ENCODE results near the gene TMEM132E. TPM values are rescaled to one million over a fixed set of nuclear protein-coding genes. Genes with fewer than 3 reads are reported as not detected.

Gene TMEM132E
- total and polyA plus RNA-seq, 2 of the 8 experiments (the other 6 are each of a cell fraction or from before 2014, with no cell fraction given) = 0.45 to 0.60 TPM

DNA sequence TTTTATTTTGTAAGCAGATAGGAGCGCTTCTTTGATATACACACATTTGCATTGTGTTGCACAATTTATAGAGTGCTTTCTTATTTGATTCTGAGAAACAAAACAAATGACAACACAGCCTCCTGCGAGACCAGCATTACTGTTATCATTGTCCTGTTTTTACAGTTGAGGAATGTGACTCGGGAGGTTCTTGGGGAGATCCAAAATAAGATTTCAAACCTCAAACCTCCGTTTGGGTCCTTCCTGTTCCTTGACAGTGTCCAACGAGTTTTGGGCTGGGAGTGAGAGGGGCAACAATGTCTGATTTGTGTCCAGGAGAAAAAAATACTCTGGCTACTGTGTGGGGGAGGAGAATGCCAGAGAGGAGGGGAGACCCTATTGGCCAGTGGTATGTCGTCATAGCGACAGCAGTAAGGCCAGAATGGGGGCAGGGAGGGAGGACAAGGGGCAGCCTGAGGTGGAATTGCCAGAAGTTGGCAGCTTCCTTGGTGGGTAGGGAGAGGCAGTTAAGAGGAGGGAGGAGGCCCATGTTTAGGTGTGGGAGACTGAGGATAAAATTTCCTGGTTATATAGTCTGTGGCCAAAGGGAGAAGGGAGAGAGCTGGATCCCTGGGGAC is 45.5 kb downstream of the TMEM132E start:
- Histone ChIP-seq H3K9ac (replicated peaks in 1 of 4; ENCODE audit: extremely low read depth in 1 of 4, low read depth in 3 of 4, low read length in 3 of 4) (no peak overlapping the region), H3K18ac (ENCODE audit: extremely low read depth, low read length) (no peak overlapping the region; the same call in 1 of the 2 replicates), H2BK15ac (ENCODE audit: low read length) (no peak overlapping the region; the same call in 1 of the 2 replicates), H4K5ac (ENCODE audit: insufficient read length, low read depth, low read length) (no peak overlapping the region), H2BK120ac (replicated peaks; ENCODE audit: low read depth, low read length) (no peak overlapping the region), H4K91ac (replicated peaks; ENCODE audit: insufficient read length, low read length) (no peak overlapping the region), H4K20me1 (replicated peaks in 1 of 2; ENCODE audit: control insufficient read depth in 1 of 2, insufficient read depth in 2 of 2, low read length in 2 of 2) (no peaks in the 10 kb centered on the region), H2AK5ac (ENCODE audit: low read depth, low read length) (no peak overlapping the region), H3K27ac (ENCODE audit: low read depth, low read length) (no peak overlapping the region), H3K36me3 (ENCODE audit: control insufficient read depth in 2 of 4, insufficient read depth in 4 of 4, low read length in 3 of 4) (no peaks in the 10 kb centered on the region), H2BK12ac (ENCODE audit: low read depth, low read length) (no peak overlapping the region), H3K56ac (replicated peaks; ENCODE audit: insufficient read length, low read depth, low read length) (no peak overlapping the region), H2AFZ (ENCODE audit: low read length) (no peak overlapping the region), H3K27me3 (replicated peaks in 1 of 4; ENCODE audit: control insufficient read depth in 3 of 4, extremely low read depth in 1 of 4, insufficient read depth in 3 of 4, low read length in 3 of 4) (peaks cover 6 to 13% (median 9%) of the 10 kb centered on the region in 4 experiments), H3K79me1 (ENCODE audit: low read depth, low read length) (no peaks in the 10 kb centered on the region), H3K4me3 (ENCODE audit: extremely low read depth in 1 of 4, insufficient read depth in 2 of 4, low read depth in 3 of 4, low read length in 4 of 4) (no peak overlapping the region), H3K14ac (ENCODE audit: insufficient read length) (no peak overlapping the region), H3K4me1 (replicated peaks in 1 of 4; ENCODE audit: control insufficient read depth in 3 of 4, insufficient read depth in 4 of 4, low read length in 3 of 4) (peaks cover 2 to 21% (median 7%) of the 10 kb centered on the region in 4 experiments; a peak in 4 of 7 replicates), H4K8ac (ENCODE audit: extremely low read depth, insufficient read depth, low read length) (no peak overlapping the region), H3K4me2 (ENCODE audit: insufficient read depth in 1 of 2, low read depth in 2 of 2, low read length in 2 of 2) (peak overlapping the region in 1 of 2 experiments; percentile 32; a peak in 2 of 4 replicates), H3K9me3 (ENCODE audit: insufficient read depth in 2 of 2, low read depth in 1 of 2, low read length in 1 of 2) (no peaks in the 10 kb centered on the region), H3K79me2 (ENCODE audit: control insufficient read depth in 1 of 2, insufficient read depth in 2 of 2, low read length in 2 of 2) (no peaks in the 10 kb centered on the region), H3K4ac (replicated peaks; ENCODE audit: insufficient read length, low read depth, low read length) (no peak overlapping the region), H3K23ac (ENCODE audit: insufficient read length) (no peak overlapping the region), H2BK20ac (ENCODE audit: low read length) (no peak overlapping the region), H2BK5ac (ENCODE audit: low read depth, low read length) (no peak overlapping the region), H3K23me2 (ENCODE audit: low read depth, low read length) (no peaks in the 10 kb centered on the region)
- DNase-seq (ENCODE audit: low read depth in 1 of 2, low spot score in 2 of 2) = peak in 1 of 2 experiments; percentile 53
- WGBS, 2 experiments (ENCODE audit: extremely low coverage in 1 of 2, insufficient coverage in 1 of 2, insufficient read length in 1 of 2, insufficient replicate concordance in 2 of 2, low coverage in 1 of 2, low lambda C conversion rate in 2 of 2, missing lambda C conversion rate in 1 of 2) = 66% methylated on average over 7 of the region's 7 CpGs; no CpG with 5 or more reads in 1 of the 2 experiments
- no peak for TF ChIP-seq SAP30 (IDR thresholded peaks at IDR 0.05; ENCODE audit: insufficient read depth, insufficient replicate concordance, low read length)
- ChIA-PET POLR2A (ENCODE audit: partially characterized antibody) (interaction anchor here (0.6 kb wide), 1 partner anchor 193 kb away, joined by 4 read pairs; no protein-coding TSS in a partner anchor), CTCF (ENCODE audit: partially characterized antibody) (interaction anchor here (0.6 to 4.1 kb wide), 10 partner anchors 8 to 259 kb away, joined by 3 to 26 read pairs (median 4); no protein-coding TSS in a partner anchor)
- peak; percentile 45 for FAIRE-seq

Data from H1 (cell line).